Liver (tissue), 9 donors: ENCODE data around the gene GABARAPL1. TPM values are rescaled to one million over a fixed set of nuclear protein-coding genes. Genes with fewer than 3 reads are reported as not detected.

ENCODE experiments used
- DNase-seq: peaks from one replicate; pipeline ENCODE4 v3.0.0-alpha.2; 2017; ENCODE audit warnings: low spot score
- H3K27ac ChIP-seq, 2 donors: one replicate each; pipeline ENCODE4 v1.7.0; 2013; ENCODE audit warnings: inconsistent platforms in 2 of 2, low read length in 2 of 2, control low read depth in 1 of 2, low read depth in 1 of 2, mild to moderate bottlenecking in 1 of 2
- H3K27me3 ChIP-seq, 4 donors: one replicate each; pipeline versions ENCODE4 v1.6.1 to v1.7.0; 2013; ENCODE audit warnings: low read length in 3 of 4, inconsistent platforms in 1 of 4, mild to moderate bottlenecking in 1 of 4, moderate library complexity in 1 of 4; ENCODE audit not compliant: control insufficient read depth in 4 of 4, insufficient read depth in 4 of 4
- H3K36me3 ChIP-seq, 4 donors: one replicate each; pipeline versions ENCODE4 v1.6.1 to v1.7.0; 2013; ENCODE audit warnings: low read length in 3 of 4, mild to moderate bottlenecking in 3 of 4, low read depth in 1 of 4, moderate library complexity in 1 of 4; ENCODE audit not compliant: control insufficient read depth in 4 of 4, insufficient read depth in 3 of 4
- H3K4me1 ChIP-seq, 4 donors: one replicate each; pipeline versions ENCODE4 v1.6.1 to v1.7.0; 2013; ENCODE audit warnings: low read length in 3 of 4, mild to moderate bottlenecking in 3 of 4, moderate library complexity in 1 of 4; ENCODE audit not compliant: control insufficient read depth in 4 of 4, insufficient read depth in 4 of 4
- H3K4me3 ChIP-seq, 3 donors: one replicate each; pipeline versions ENCODE4 v1.6.1 to v1.7.0; 2013; ENCODE audit warnings: low read length in 3 of 3, control low read depth in 1 of 3, low read depth in 1 of 3, mild to moderate bottlenecking in 1 of 3
- H3K9ac ChIP-seq, 2 donors: one replicate each; pipeline ENCODE4 v1.7.0; 2013; ENCODE audit warnings: low read length in 2 of 2, mild to moderate bottlenecking in 2 of 2, moderate library complexity in 2 of 2, control low read depth in 1 of 2, low read depth in 1 of 2
- H3K9me3 ChIP-seq, 4 donors: one replicate each; pipeline versions ENCODE4 v1.6.1 to v1.7.0; 2013; ENCODE audit warnings: low read length in 3 of 4; ENCODE audit not compliant: control insufficient read depth in 4 of 4
- EGR1 ChIP-seq, 2 donors: IDR thresholded peaks; 2 replicates each; pipeline ENCODE4 v1.6.1; 2016 to 2018; ENCODE audit warnings: antibody characterized with exemption in 2 of 2, low read depth in 2 of 2
- FOXA1 ChIP-seq: IDR thresholded peaks from 2 replicates; pipeline ENCODE4 v1.6.1; 2016; ENCODE audit warnings: antibody characterized with exemption
- FOXA2 ChIP-seq: IDR thresholded peaks from 2 replicates; pipeline ENCODE4 v1.6.1; 2016; ENCODE audit warnings: antibody characterized with exemption
- GABPA ChIP-seq, 2 donors: IDR thresholded peaks in 1 of 2; conservative IDR thresholded peaks in 1 of 2; 2 replicates each; pipeline ENCODE4 v1.6.1; 2016; ENCODE audit warnings: antibody characterized with exemption in 2 of 2, mild to moderate bottlenecking in 1 of 2, moderate library complexity in 1 of 2
- HNF4A ChIP-seq, 2 donors: conservative IDR thresholded peaks; 2 replicates each; pipeline ENCODE4 v1.6.1; 2016; ENCODE audit warnings: antibody characterized with exemption in 2 of 2, mild to moderate bottlenecking in 2 of 2
- HNF4G ChIP-seq: IDR thresholded peaks from 2 replicates; pipeline ENCODE4 v1.6.1; 2016; ENCODE audit warnings: antibody characterized with exemption
- JUND ChIP-seq, 2 donors: IDR thresholded peaks; 2 replicates each; pipeline ENCODE4 v1.6.1; 2016; ENCODE audit warnings: antibody characterized with exemption in 2 of 2
- NR2F2 ChIP-seq: IDR thresholded peaks from 2 replicates; pipeline ENCODE4 v1.6.1; 2016; ENCODE audit warnings: antibody characterized with exemption
- RAD21 ChIP-seq, 2 donors: IDR thresholded peaks; 2 replicates each; pipeline ENCODE4 v1.6.1; 2016; ENCODE audit warnings: antibody characterized with exemption in 2 of 2, mild to moderate bottlenecking in 2 of 2
- REST ChIP-seq: IDR thresholded peaks from 2 replicates; pipeline ENCODE4 v1.6.1; 2016; ENCODE audit warnings: antibody characterized with exemption, mild to moderate bottlenecking
- RXRA ChIP-seq, 2 donors: IDR thresholded peaks; 2 replicates each; pipeline ENCODE4 v1.6.1; 2017 to 2018; ENCODE audit warnings: antibody characterized with exemption in 2 of 2, mild to moderate bottlenecking in 1 of 2
- SP1 ChIP-seq: IDR thresholded peaks from 2 replicates; pipeline ENCODE4 v1.6.1; 2018; ENCODE audit warnings: antibody characterized with exemption, mild to moderate bottlenecking
- TAF1 ChIP-seq: conservative IDR thresholded peaks from 2 replicates; pipeline ENCODE4 v1.6.1; 2016; ENCODE audit warnings: antibody characterized with exemption, mild to moderate bottlenecking
- YY1 ChIP-seq: IDR thresholded peaks from 2 replicates; pipeline ENCODE4 v1.6.1; 2016; ENCODE audit warnings: antibody characterized with exemption, mild to moderate bottlenecking
- ZBTB33 ChIP-seq: IDR thresholded peaks from 2 replicates; pipeline ENCODE4 v1.6.1; 2016; ENCODE audit warnings: antibody characterized with exemption
- WGBS: extraction: QIAGEN DNeasy Blood & Tissue Kit; methylation state at CpG from one replicate; pipeline ENCODE4 v1.1.7; 2013; 5-methylcytosine and 5-hydroxymethylcytosine counted together
- polyA plus RNA-seq, 2 donors: library from polyadenylated mRNA; stranded (reverse) in 1 of 2; unstranded in 1 of 2; fragments of 200-250 nt in 1 of 2; fragments of >200 nt in 1 of 2; fragmentation: Nextera tagmentation in 1 of 2; extraction: Ambion mirVana in 1 of 2; gene quantifications; one replicate each; pipeline versions ENCODE4 v1.2.1 to v1.2.3, GENCODE V29; 2013 to 2015
- total RNA-seq, 2 donors: library from RNA; depleted of rRNA; stranded (reverse); fragments of >200 nt; gene quantifications; one replicate each; pipeline ENCODE4 v1.2.3, GENCODE V29; 2014
- TF ChIP-seq, protein P1 (sequence below): fragments of 150-350 bp; IDR thresholded peaks from 2 replicates; pipeline ENCODE4 v1.5.1; 2017; ENCODE audit warnings: improper control_type of control experiment, low read depth, low read length; ENCODE audit not compliant: missing input control
- TF ChIP-seq, protein P2 (sequence below): IDR thresholded peaks from 2 replicates; pipeline ENCODE4 v1.6.1; 2016; ENCODE audit warnings: antibody characterized with exemption
- TF ChIP-seq, protein P3 (sequence below): IDR thresholded peaks from 2 replicates; pipeline ENCODE4 v1.6.1; 2016; ENCODE audit warnings: antibody characterized with exemption
- donor health status: healthy.
- donor health status: healthy.
- donor health status: healthy.
- donor health status: healthy.
- donor health status: healthy.

The GABARAPL1 gene
- total and polyA plus RNA-seq, 4 donors, result 18.0 to 118 (median 53.0) TPM

DNA sequence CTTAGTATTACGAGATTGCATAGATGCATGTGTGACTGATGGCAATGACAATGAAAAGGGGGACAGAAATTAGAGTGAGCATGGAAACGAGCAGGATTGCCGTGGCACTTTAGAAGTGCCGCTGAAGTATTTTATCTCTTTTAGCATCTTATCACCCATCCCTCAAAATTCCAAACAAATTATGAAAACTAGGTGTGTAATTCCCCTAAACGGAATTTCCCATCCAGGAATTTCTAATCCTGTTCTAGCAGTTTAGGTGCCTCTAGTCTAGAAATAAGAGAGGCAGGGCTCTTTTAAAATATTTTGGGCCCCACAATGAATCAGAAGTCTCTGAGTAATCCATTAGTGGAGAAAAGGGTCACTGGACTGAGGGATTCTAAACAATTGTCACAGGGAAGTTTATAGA is 32.9 kb upstream of the GABARAPL1 start:
- no peak overlapping the region for H3K4me3 ChIP-seq
- no peak overlapping the region for H3K27ac ChIP-seq
- no peaks in the 10 kb centered on the region for H3K36me3 ChIP-seq
- H3K27me3 ChIP-seq, result peaks cover 0 to 6% (median 0%) of the 10 kb centered on the region in 4 donors
- 70% methylated on average over 5 of the region's 5 CpGs for WGBS
- no peak for DNase-seq
- H3K4me1 ChIP-seq, result no peaks in the 10 kb centered on the region
- TF ChIP-seq NR2F2, result no peak
- no peak for TF ChIP-seq HNF4G
- TF ChIP-seq FOXA2, result no peak
- no peak for TF ChIP-seq YY1
- TF ChIP-seq, protein P1, sequence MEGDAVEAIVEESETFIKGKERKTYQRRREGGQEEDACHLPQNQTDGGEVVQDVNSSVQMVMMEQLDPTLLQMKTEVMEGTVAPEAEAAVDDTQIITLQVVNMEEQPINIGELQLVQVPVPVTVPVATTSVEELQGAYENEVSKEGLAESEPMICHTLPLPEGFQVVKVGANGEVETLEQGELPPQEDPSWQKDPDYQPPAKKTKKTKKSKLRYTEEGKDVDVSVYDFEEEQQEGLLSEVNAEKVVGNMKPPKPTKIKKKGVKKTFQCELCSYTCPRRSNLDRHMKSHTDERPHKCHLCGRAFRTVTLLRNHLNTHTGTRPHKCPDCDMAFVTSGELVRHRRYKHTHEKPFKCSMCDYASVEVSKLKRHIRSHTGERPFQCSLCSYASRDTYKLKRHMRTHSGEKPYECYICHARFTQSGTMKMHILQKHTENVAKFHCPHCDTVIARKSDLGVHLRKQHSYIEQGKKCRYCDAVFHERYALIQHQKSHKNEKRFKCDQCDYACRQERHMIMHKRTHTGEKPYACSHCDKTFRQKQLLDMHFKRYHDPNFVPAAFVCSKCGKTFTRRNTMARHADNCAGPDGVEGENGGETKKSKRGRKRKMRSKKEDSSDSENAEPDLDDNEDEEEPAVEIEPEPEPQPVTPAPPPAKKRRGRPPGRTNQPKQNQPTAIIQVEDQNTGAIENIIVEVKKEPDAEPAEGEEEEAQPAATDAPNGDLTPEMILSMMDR, result no peak
- TF ChIP-seq RAD21 (IDR thresholded peaks at IDR 0.05), result no peak
- TF ChIP-seq EGR1 (IDR thresholded peaks at IDR 0.05; ENCODE audit: low read depth in 2 of 2), result no peak
- no peak for TF ChIP-seq RXRA (IDR thresholded peaks at IDR 0.05)
- no peak for TF ChIP-seq TAF1
- no peak for TF ChIP-seq ZBTB33
- TF ChIP-seq GABPA (IDR thresholded peaks at IDR 0.05 in 1 of 2, conservative IDR thresholded peaks at IDR 0.05 in 1 of 2), result no peak
- TF ChIP-seq FOXA1, result no peak
- no peak for TF ChIP-seq JUND (IDR thresholded peaks at IDR 0.05)
- TF ChIP-seq SP1, result no peak
- TF ChIP-seq, protein P2, sequence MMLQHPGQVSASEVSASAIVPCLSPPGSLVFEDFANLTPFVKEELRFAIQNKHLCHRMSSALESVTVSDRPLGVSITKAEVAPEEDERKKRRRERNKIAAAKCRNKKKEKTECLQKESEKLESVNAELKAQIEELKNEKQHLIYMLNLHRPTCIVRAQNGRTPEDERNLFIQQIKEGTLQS, result no peak
- no peak for TF ChIP-seq HNF4A (conservative IDR thresholded peaks at IDR 0.05)
- TF ChIP-seq, protein P3, sequence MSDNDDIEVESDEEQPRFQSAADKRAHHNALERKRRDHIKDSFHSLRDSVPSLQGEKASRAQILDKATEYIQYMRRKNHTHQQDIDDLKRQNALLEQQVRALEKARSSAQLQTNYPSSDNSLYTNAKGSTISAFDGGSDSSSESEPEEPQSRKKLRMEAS, result no peak
- no peak for TF ChIP-seq REST
- no peak overlapping the region for H3K9ac ChIP-seq
- H3K9me3 ChIP-seq, result no peaks in the 10 kb centered on the region
